Smooth muscle cell (in vitro differentiated cells): Measurements from ENCODE around the gene GABRR3. TPM values are rescaled to one million over a fixed set of nuclear protein-coding genes. Genes with fewer than 3 reads are reported as not detected.

Experiments used
- DNase-seq: peaks from one replicate; lab custom pipeline; 2025; ENCODE audit not compliant: unreplicated experiment; lab: John Stamatoyannopoulos, UW
- H2AFZ ChIP-seq: fragments of 200-600 bp; sonication (generic); 2 replicates; pipeline ENCODE4 v1.6.0; 2016; ENCODE audit warnings: antibody characterized with exemption, low read depth, mild to moderate bottlenecking
- H3F3A ChIP-seq: fragments of 200-600 bp; sonication (generic); 2 replicates; pipeline ENCODE4 v1.6.0; 2017; ENCODE audit warnings: antibody characterized with exemption, low read depth
- H3K27ac ChIP-seq: fragments of 200-600 bp; sonication (generic); 2 replicates; pipeline ENCODE4 v1.5.1; 2016; ENCODE audit warnings: low read depth, mild to moderate bottlenecking
- H3K27me3 ChIP-seq: fragments of 200-600 bp; sonication (generic); 2 replicates; pipeline ENCODE4 v1.6.1; 2016; ENCODE audit warnings: low read depth, mild to moderate bottlenecking
- H3K36me3 ChIP-seq: fragments of 200-600 bp; sonication (generic); 2 replicates; pipeline ENCODE4 v1.5.1; 2016; ENCODE audit warnings: low read depth
- H3K4me1 ChIP-seq: fragments of 200-600 bp; sonication (generic); 2 replicates; pipeline ENCODE4 v1.5.1; 2016; ENCODE audit warnings: low read depth
- H3K4me2 ChIP-seq: fragments of 200-600 bp; sonication (generic); 2 replicates; pipeline ENCODE4 v1.6.0; 2016; ENCODE audit warnings: mild to moderate bottlenecking
- H3K4me3 ChIP-seq: fragments of 200-600 bp; sonication (generic); 2 replicates; pipeline ENCODE4 v1.5.1; 2016; ENCODE audit warnings: mild to moderate bottlenecking
- H3K79me2 ChIP-seq: fragments of 200-600 bp; sonication (generic); 2 replicates; pipeline ENCODE4 v1.6.0; 2016; ENCODE audit warnings: low read depth, mild to moderate bottlenecking
- H3K9ac ChIP-seq: fragments of 200-600 bp; sonication (generic); 2 replicates; pipeline ENCODE4 v1.6.0; 2016; ENCODE audit warnings: low read depth
- H3K9me3 ChIP-seq: fragments of 200-600 bp; sonication (generic); replicated peaks from 2 replicates; pipeline ENCODE4 v1.5.1; 2016; ENCODE audit warnings: low read depth
- H4K20me1 ChIP-seq: fragments of 200-600 bp; sonication (generic); 2 replicates; pipeline ENCODE4 v1.6.0; 2016; ENCODE audit warnings: low read depth
- WGBS: methylation state at CpG from one replicate; pipeline ENCODE4 v1.1.7; 2016; ENCODE audit warnings: low lambda C conversion rate; 5-methylcytosine and 5-hydroxymethylcytosine counted together
- polyA plus RNA-seq: library from polyadenylated mRNA; unstranded; fragments of >200 nt; fragmentation: Nextera tagmentation; extraction: Ambion mirVana; gene quantifications from 2 replicates; pipeline ENCODE4 v1.2.1, GENCODE V29; 2016
- total RNA-seq: library from RNA; depleted of rRNA; stranded (reverse); fragments of >200 nt; gene quantifications from 2 replicates; pipeline ENCODE4 v1.2.3, GENCODE V29; 2014
- TF ChIP-seq, protein P1 (sequence below): fragments of 200-600 bp; sonication (generic); IDR thresholded peaks from 2 replicates; pipeline ENCODE4 v1.5.1; 2017; ENCODE audit warnings: borderline replicate concordance, mild to moderate bottlenecking, antibody characterized with exemption; ENCODE audit not compliant: insufficient read depth, poor library complexity, severe bottlenecking

GABRR3 gene
- total and polyA plus RNA-seq, 2 experiments from 2014 or later: not detected

DNA sequence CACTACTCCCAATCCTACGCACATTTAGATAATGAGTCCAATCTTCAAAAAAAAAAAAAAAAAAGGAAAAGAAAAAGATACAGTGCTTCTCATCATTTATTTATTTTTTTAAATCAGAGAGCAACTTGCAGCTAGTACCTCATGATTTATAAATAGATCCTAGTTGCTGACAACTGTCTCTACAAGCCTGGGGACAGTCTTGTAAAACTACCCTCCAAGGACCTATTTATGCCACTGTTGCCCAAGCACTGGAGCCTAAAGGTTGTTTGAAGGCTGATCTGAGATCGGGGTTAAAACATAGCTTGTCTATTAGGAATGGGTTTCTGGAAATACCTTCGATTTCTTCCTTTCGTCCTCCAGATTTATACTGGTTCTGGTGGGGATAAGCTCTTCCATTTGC lies 14.7 kb downstream of the GABRR3 start:
- Histone ChIP-seq H3K9me3 (no peaks in the 10 kb centered on the region), H3K4me1 (no peaks in the 10 kb centered on the region)

GRCh38 chr3:98018301-98018700 lies 16.8 kb downstream of the GABRR3 start:
- no peaks in the 10 kb centered on the region for H3K36me3 ChIP-seq
- H3K9me3 ChIP-seq: no peaks in the 10 kb centered on the region
- no peaks in the 10 kb centered on the region for H3K79me2 ChIP-seq
- no peaks in the 10 kb centered on the region for H4K20me1 ChIP-seq
- H2AFZ ChIP-seq: no peak overlapping the region
- H3K27me3 ChIP-seq: no peaks in the 10 kb centered on the region
- no peak overlapping the region for H3K9ac ChIP-seq
- TF ChIP-seq, protein P1, sequence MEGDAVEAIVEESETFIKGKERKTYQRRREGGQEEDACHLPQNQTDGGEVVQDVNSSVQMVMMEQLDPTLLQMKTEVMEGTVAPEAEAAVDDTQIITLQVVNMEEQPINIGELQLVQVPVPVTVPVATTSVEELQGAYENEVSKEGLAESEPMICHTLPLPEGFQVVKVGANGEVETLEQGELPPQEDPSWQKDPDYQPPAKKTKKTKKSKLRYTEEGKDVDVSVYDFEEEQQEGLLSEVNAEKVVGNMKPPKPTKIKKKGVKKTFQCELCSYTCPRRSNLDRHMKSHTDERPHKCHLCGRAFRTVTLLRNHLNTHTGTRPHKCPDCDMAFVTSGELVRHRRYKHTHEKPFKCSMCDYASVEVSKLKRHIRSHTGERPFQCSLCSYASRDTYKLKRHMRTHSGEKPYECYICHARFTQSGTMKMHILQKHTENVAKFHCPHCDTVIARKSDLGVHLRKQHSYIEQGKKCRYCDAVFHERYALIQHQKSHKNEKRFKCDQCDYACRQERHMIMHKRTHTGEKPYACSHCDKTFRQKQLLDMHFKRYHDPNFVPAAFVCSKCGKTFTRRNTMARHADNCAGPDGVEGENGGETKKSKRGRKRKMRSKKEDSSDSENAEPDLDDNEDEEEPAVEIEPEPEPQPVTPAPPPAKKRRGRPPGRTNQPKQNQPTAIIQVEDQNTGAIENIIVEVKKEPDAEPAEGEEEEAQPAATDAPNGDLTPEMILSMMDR: no peak
- 85% methylated on average over 4 of the region's 4 CpGs for WGBS
- no peak for DNase-seq
- H3K27ac ChIP-seq: no peak overlapping the region
- no peak overlapping the region for H3K4me3 ChIP-seq
- H3K4me1 ChIP-seq: no peaks in the 10 kb centered on the region
- H3K4me2 ChIP-seq: no peak overlapping the region
- no peaks in the 10 kb centered on the region for H3F3A ChIP-seq

More for the DNA sequence above, 14.7 kb downstream of the GABRR3 start:
- no peak overlapping the region for H3K9ac ChIP-seq
- H3K79me2 ChIP-seq: no peaks in the 10 kb centered on the region
- H3K27me3 ChIP-seq: no peaks in the 10 kb centered on the region
- H3K36me3 ChIP-seq: no peaks in the 10 kb centered on the region
- TF ChIP-seq, protein P1: no peak
- 94% methylated on average over 4 of the region's 4 CpGs for WGBS
- no peaks in the 10 kb centered on the region for H4K20me1 ChIP-seq
- H3K4me2 ChIP-seq: no peak overlapping the region
- H2AFZ ChIP-seq: no peak overlapping the region
- no peak for DNase-seq
- H3K27ac ChIP-seq: no peak overlapping the region
- no peaks in the 10 kb centered on the region for H3F3A ChIP-seq
- no peak overlapping the region for H3K4me3 ChIP-seq

DNA sequence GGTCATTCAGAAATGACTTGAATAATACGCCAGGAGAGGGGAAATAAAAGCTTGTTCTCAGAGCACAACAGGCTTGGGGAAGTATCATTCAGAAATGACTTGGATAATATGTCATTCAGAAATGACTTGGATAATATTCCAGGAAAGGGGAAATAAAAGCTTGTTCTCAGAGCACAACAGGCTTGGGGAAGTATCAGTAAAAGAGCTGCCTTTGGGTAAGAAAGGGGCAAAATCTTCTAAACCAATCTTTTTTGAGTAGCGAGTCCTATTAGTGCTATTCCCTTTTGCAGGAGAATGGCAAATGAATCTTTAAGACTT lies 20.9 kb downstream of the GABRR3 start:
- 96% methylated on average over 2 of the region's 2 CpGs for WGBS
- TF ChIP-seq, protein P1: no peak
- H3K4me2 ChIP-seq: no peak overlapping the region

DNA sequence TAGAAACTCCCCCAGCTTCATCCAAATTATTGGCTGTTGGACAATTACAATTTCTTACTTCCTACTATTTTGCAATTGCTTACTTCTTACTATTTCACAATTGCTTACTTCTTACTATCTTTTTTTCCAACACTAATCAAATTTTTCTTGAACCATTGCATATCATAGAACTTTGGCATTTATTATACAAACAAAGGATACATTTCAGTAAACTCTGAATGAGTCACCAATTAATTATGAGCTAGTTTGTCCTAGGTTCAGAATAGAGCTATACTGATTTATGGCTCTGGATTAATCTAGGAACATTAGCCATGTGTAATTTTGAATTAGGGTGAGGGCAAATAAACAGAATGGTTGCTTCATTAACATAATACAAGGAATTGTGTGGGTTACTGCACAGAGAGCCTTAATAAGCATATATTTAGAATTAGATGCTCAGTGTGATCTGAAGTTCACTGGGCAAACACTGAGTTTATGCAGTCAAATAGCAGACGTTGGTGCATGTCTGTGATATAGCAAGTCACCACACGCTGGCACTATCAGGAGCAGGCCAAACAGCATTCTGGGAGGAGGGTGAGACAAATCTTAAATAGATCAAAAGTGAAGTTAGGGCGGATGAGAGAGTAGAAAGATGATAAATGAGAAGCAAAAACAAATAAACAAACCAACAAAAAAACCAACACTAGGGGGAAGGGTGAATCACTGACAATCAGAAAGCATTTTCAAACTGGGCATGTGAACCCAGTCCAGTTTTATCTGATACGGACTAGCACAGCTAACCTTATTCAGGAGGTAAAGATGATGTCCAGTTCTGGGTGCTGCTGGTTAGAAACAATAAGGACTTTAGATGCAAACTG lies 21.5 kb downstream of the GABRR3 start:
- Histone ChIP-seq H4K20me1 (no peaks in the 10 kb centered on the region), H3K9ac (no peak overlapping the region)

More for the DNA sequence above, 20.9 kb downstream of the GABRR3 start:
- no peaks in the 10 kb centered on the region for H3K9me3 ChIP-seq
- H3K36me3 ChIP-seq: no peaks in the 10 kb centered on the region
- no peaks in the 10 kb centered on the region for H3K27me3 ChIP-seq
- DNase-seq: no peak
- H4K20me1 ChIP-seq: no peaks in the 10 kb centered on the region
- no peaks in the 10 kb centered on the region for H3K4me1 ChIP-seq
- no peaks in the 10 kb centered on the region for H3F3A ChIP-seq
- no peak overlapping the region for H3K9ac ChIP-seq
- no peaks in the 10 kb centered on the region for H3K79me2 ChIP-seq
- peak overlapping the region; percentile 35 for H2AFZ ChIP-seq
- H3K4me3 ChIP-seq: no peak overlapping the region
- no peak overlapping the region for H3K27ac ChIP-seq

More for the DNA sequence above, 21.5 kb downstream of the GABRR3 start:
- H3K4me2 ChIP-seq: peak overlapping the region; percentile 17
- no peak overlapping the region for H3K4me3 ChIP-seq
- no peaks in the 10 kb centered on the region for H3F3A ChIP-seq
- no peaks in the 10 kb centered on the region for H3K79me2 ChIP-seq
- no peaks in the 10 kb centered on the region for H3K27me3 ChIP-seq
- H3K9me3 ChIP-seq: no peaks in the 10 kb centered on the region
- H3K27ac ChIP-seq: no peak overlapping the region
- peak overlapping the region; percentile 35 for H2AFZ ChIP-seq
- no peaks in the 10 kb centered on the region for H3K36me3 ChIP-seq
- no peaks in the 10 kb centered on the region for H3K4me1 ChIP-seq
- DNase-seq: no peak
- 56% methylated on average over 4 of the region's 4 CpGs for WGBS
- TF ChIP-seq, protein P1: no peak
